Fibroblast of lung (primary cell): Measurements from ENCODE around the gene PRXL2A. TPM values are rescaled to one million over a fixed set of nuclear protein-coding genes. Genes with fewer than 3 reads are reported as not detected.

Source experiments
- DNase-seq, 2 donors: peaks; one replicate each; pipeline versions ENCODE4 v3.0.0 to v3.0.0-alpha.2; 2010; ENCODE audit warnings: low read depth in 2 of 2
- H2AFZ ChIP-seq: 2 replicates; pipeline ENCODE4 v1.5.1; 2012; ENCODE audit warnings: low read length, control low read depth, inconsistent platforms
- H3K27ac ChIP-seq: 2 replicates; pipeline ENCODE4 v1.5.1; 2011; ENCODE audit warnings: low read length, control low read depth; ENCODE audit not compliant: insufficient read depth
- H3K27me3 ChIP-seq: 2 replicates; pipeline ENCODE4 v1.5.1; 2011; ENCODE audit warnings: mild to moderate bottlenecking, low read length; ENCODE audit not compliant: control insufficient read depth, insufficient read depth
- H3K36me3 ChIP-seq: 2 replicates; pipeline ENCODE4 v1.5.1; 2011; ENCODE audit warnings: low read length; ENCODE audit not compliant: control insufficient read depth, insufficient read depth
- H3K4me1 ChIP-seq: 2 replicates; pipeline ENCODE4 v1.5.1; 2011; ENCODE audit warnings: low read length; ENCODE audit not compliant: control insufficient read depth, insufficient read depth; ENCODE audit errors: extremely low read depth
- H3K4me2 ChIP-seq: 2 replicates; pipeline ENCODE4 v1.5.1; 2011; ENCODE audit warnings: low read length, control low read depth; ENCODE audit not compliant: insufficient read depth; ENCODE audit errors: extremely low read depth
- H3K4me3 ChIP-seq, 4 experiments: fragments of 200-600 bp in 1 of 4; sonication (generic) in 1 of 4; replicated peaks in 1 of 4; 2 replicates each; pipeline ENCODE4 v1.5.1; 2011 to 2016; ENCODE audit warnings: low read length in 4 of 4, low read depth in 3 of 4, mild to moderate bottlenecking in 3 of 4, control low read depth in 2 of 4, inconsistent platforms in 1 of 4, mixed read lengths in 1 of 4; ENCODE audit not compliant: insufficient read depth in 1 of 4; ENCODE audit errors: control extremely low read depth in 1 of 4
- H3K79me2 ChIP-seq: 2 replicates; pipeline ENCODE4 v1.5.1; 2012; ENCODE audit warnings: mild to moderate bottlenecking, low read length, inconsistent platforms; ENCODE audit not compliant: control insufficient read depth, insufficient read depth
- H3K9ac ChIP-seq: 2 replicates; pipeline ENCODE4 v1.5.1; 2011; ENCODE audit warnings: mild to moderate bottlenecking, low read length, control low read depth; ENCODE audit not compliant: insufficient read depth
- H3K9me3 ChIP-seq: 2 replicates; pipeline ENCODE4 v1.5.1; 2012; ENCODE audit warnings: low read depth, low read length; ENCODE audit not compliant: control insufficient read depth, insufficient read depth
- H4K20me1 ChIP-seq: 2 replicates; pipeline ENCODE4 v1.5.1; 2011; ENCODE audit warnings: low read length; ENCODE audit not compliant: control insufficient read depth, insufficient read depth; ENCODE audit errors: extremely low read depth
- EZH2 ChIP-seq: IDR thresholded peaks from 2 replicates; pipeline ENCODE4 v1.5.1; 2012; ENCODE audit warnings: low read length, control low read depth, mild to moderate bottlenecking; ENCODE audit errors: missing control alignments
- polyA plus RNA-seq, 2 donors: library from polyadenylated mRNA; depleted of rRNA in 1 of 2; stranded (reverse) in 1 of 2; unstranded in 1 of 2; fragments of >200 nt; gene quantifications; 2 replicates each; pipeline ENCODE4 v1.2.1, GENCODE V29; 2011 to 2012; ENCODE audit warnings: missing spikeins in 1 of 2
- total RNA-seq: library from RNA; depleted of rRNA; stranded (reverse); fragments of >200 nt; gene quantifications from 2 replicates; pipeline ENCODE4 v1.2.1, GENCODE V29; 2014
- TF ChIP-seq, protein P1 (sequence below), 2 donors: IDR thresholded peaks in 1 of 2; conservative IDR thresholded peaks in 1 of 2; 1 replicate in 1 of 2; 2 replicates in 1 of 2; pipeline ENCODE4 v1.5.1; 2011 to 2012; ENCODE audit warnings: low read length in 2 of 2, control low read depth in 1 of 2, inconsistent platforms in 1 of 2, low read depth in 1 of 2, mild to moderate bottlenecking in 1 of 2

The PRXL2A gene
- total and polyA plus RNA-seq, 2 donors (not counting 1 experiment from before 2014, with no cell fraction given), result 1.6 to 19.2 TPM

DNA sequence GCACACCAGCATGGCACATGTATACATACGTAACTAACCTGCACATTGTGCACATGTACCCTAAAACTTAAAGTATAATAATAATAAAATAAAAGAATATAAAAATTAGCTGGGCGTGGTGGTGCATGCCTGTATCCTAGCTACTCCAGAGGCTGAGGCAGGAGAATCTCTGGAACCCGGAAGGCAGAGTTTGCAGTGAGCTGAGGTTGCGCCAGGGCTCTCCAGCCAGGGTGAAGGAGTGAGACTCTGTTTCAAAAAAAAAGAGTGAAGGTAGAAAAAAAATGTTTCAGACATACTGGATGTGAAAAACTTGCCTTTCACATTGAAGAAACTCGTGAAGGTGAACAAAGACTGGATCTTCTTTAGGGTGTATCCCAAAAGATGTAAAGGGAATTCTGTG lies 72.5 kb downstream of the PRXL2A start:
- no peak for DNase-seq
- peaks cover 19% of the 10 kb centered on the region for H3K79me2 ChIP-seq
- TF ChIP-seq, protein P1, sequence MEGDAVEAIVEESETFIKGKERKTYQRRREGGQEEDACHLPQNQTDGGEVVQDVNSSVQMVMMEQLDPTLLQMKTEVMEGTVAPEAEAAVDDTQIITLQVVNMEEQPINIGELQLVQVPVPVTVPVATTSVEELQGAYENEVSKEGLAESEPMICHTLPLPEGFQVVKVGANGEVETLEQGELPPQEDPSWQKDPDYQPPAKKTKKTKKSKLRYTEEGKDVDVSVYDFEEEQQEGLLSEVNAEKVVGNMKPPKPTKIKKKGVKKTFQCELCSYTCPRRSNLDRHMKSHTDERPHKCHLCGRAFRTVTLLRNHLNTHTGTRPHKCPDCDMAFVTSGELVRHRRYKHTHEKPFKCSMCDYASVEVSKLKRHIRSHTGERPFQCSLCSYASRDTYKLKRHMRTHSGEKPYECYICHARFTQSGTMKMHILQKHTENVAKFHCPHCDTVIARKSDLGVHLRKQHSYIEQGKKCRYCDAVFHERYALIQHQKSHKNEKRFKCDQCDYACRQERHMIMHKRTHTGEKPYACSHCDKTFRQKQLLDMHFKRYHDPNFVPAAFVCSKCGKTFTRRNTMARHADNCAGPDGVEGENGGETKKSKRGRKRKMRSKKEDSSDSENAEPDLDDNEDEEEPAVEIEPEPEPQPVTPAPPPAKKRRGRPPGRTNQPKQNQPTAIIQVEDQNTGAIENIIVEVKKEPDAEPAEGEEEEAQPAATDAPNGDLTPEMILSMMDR (conservative IDR thresholded peaks at IDR 0.05 in 1 of 2, IDR thresholded peaks at IDR 0.05 in 1 of 2; ENCODE audit: low read depth in 1 of 2, low read length in 2 of 2), result no peak
- no peak for TF ChIP-seq EZH2
- no peak overlapping the region for H2AFZ ChIP-seq
- H4K20me1 ChIP-seq, result no peaks in the 10 kb centered on the region
- no peaks in the 10 kb centered on the region for H3K27me3 ChIP-seq
- no peak overlapping the region for H3K9ac ChIP-seq
- H3K27ac ChIP-seq, result no peak overlapping the region
- no peak overlapping the region for H3K4me2 ChIP-seq
- H3K36me3 ChIP-seq, result no peaks in the 10 kb centered on the region
- no peaks in the 10 kb centered on the region for H3K4me1 ChIP-seq
- H3K9me3 ChIP-seq, result no peaks in the 10 kb centered on the region
- no peak overlapping the region for H3K4me3 ChIP-seq

DNA sequence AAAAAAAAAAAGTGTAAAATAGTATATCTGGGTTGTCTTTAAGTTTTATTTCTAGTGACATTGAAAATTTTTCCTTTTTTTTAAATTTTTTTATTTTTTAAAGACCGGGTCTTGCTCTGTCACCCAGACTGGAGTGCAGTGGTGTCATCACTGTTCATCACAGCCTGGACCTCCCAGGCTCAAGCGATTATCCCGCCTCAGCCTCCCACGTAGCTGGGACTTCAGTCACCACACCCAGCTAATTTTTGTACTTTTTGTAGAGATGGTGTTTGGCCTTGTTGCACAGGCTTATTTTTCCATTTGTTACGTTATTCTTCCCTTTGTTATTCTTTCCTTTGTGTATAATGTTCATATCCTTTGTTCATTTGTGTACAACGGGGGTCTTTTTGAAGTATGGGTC lies 75.9 kb downstream of the PRXL2A start:
- Histone ChIP-seq H3K4me1 (no peaks in the 10 kb centered on the region), H2AFZ (no peak overlapping the region), H3K4me2 (no peak overlapping the region), H3K27ac (no peak overlapping the region), H3K79me2 (peaks cover 22% of the 10 kb centered on the region), H3K4me3 (no peak overlapping the region), H4K20me1 (no peaks in the 10 kb centered on the region), H3K27me3 (no peaks in the 10 kb centered on the region), H3K36me3 (no peaks in the 10 kb centered on the region), H3K9me3 (no peaks in the 10 kb centered on the region), H3K9ac (no peak overlapping the region)
- DNase-seq, result no peak
- TF ChIP-seq, protein P1 (conservative IDR thresholded peaks at IDR 0.05 in 1 of 2, IDR thresholded peaks at IDR 0.05 in 1 of 2; ENCODE audit: low read depth in 1 of 2, low read length in 2 of 2), result no peak
- no peak for TF ChIP-seq EZH2

DNA sequence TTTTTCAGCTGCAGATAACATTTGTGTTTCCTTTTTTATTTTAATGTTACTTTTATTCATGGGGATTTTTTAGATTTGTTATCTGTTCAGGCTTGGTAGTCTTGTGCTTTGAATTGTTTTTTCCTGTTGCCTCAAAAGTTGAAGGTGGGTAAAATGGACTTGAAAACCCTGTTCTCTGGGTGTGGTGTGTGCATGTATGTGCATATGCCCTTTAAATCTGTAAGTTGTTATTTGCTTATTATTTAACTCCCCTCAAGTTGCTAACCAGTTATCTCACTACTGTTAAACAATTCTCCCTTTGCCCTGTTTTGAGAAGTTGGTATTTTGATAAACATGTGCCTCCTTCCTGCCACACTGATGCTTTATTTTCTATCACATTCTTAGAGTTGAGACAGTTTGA lies 76.3 kb downstream of the PRXL2A start:
- Histone ChIP-seq H3K36me3 (no peaks in the 10 kb centered on the region), H2AFZ (no peak overlapping the region), H3K27ac (no peak overlapping the region), H3K9ac (no peak overlapping the region), H3K27me3 (no peaks in the 10 kb centered on the region), H3K4me3 (no peak overlapping the region), H3K9me3 (no peaks in the 10 kb centered on the region), H3K79me2 (peaks cover 23% of the 10 kb centered on the region), H4K20me1 (no peaks in the 10 kb centered on the region), H3K4me1 (no peaks in the 10 kb centered on the region), H3K4me2 (no peak overlapping the region)
- no peak for TF ChIP-seq EZH2
- TF ChIP-seq, protein P1 (conservative IDR thresholded peaks at IDR 0.05 in 1 of 2, IDR thresholded peaks at IDR 0.05 in 1 of 2; ENCODE audit: low read depth in 1 of 2, low read length in 2 of 2), result no peak
- no peak for DNase-seq
